ENCODE data around the gene FGF18.

Gene FGF18

DNA sequence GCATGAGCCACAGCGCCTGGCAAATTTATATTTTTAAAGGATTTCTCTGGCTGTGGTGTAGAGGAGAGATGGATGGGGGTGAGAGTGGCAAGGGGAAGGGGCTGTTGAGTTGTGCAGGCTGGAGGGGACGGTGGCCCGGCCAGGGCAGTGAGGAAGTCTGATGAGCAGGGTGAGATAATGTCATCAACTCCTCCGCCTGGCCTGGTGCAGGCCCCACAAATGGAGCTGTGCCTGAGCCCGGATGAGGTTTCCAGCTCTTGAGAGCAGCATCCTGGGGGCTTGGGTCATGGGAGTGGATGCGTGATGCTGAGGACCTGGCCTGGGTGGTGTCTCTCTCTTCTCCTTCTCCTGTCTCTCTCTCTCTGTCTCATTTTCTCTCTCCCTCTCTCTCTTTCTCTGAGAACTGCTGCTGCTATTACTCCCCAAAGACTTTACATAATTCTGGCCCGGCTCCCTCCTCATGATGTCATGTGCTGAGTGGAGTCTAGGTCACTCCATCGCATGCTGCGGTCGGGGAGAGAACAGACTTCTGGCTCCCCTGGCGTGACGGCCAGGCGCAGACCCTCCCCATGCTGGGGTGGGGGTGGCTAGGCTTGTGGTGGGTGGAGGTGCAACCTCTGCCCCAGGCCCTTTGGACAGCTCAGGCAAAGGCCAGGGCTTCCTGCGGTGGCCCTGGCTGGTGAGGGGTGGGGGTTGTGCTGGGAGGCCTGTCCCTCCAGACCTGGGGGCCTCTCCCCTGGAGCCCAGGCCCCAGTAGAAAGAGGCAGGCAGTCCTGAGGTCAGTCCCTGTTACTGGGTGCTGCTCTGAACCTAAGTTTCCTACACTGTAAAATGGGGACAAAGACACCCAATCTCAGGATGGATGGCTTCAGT is 26.4 kb downstream of the FGF18 start:
- no peak for DNase-seq

DNA sequence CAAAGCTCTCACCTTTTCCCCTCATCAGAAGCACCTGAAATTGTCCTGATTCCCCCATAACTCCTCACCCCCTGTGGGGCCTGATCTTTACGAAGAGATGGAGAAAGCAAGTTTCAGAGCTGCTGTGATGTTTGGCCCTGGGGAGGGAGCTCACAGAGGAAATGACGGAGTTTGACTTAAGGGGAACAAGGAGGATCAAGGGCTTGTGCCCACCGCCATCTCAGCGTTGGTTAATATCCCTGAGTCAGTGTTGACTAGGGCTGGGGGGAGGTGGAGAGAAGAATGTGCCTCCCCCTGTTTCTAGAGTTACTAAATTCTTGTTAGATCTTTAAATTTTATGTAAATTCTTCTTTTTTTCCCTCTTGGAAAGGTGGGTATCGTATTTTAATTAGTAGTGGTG is 27.8 kb downstream of the FGF18 start:
- no peak for DNase-seq

DNA sequence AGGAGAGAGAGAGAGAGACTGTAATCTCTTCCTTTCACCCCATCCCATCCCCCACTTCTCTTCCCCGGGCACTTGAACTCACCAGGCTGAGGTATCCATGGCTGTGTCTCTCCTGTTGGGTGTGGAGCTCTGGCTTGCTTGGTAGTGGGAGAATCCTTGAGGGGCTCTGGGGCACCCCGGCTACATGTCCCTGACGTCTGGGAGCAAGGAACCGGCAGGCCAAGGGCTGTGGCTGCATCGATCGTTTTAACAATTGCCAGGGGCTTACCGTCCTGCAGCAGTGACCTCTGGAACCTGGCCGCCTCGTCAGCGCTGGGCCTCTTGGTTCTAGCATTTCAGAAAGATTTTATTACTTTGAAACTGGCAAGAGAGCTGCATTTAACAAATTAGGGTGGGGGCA is 30.0 kb downstream of the FGF18 start:
- no peak for DNase-seq

DNA sequence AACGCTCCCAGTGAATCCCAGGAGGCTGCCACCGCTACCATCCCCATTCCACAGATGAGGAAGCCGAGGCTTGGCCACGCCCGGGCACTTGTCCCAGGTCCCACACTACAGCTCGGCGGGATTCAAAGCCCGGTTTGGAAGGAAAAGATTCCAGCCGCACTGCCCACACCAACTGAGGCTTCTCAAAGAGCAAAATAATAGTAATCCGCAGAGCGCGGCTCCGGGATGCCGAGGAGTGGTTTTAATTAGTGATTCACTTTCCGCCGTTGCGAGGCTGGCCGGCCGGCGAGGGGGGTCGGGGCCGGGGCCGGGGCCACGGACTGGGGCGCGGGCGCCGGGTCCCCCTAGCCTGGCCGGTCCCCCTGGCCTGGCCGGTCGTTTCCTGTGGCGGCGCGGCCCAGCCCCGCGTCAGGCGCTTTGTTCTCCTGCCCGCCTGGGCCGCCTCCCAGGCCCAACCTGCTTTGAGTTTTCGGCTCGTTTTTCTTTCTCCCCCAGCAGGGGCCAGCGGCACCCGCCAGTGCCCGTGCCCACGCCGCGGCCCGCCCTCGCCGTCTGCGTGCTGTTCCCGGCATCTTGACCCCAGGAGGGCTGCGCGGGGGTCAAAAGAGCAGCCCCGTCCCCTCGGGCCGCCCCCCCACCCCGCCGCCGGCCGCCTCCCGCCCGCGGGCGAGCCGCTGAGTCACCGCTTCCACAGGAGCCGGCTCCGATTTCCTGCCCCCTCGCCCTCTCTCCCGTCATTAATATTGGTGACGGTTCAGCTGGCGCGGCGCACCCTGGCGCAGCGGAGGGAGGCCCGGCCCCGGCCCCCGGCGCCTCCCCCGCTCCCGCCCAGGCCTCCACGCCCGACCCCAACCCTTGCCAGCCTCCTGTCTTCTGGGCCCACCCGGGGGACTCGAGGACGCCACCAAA is 31.2 kb downstream of the FGF18 start:
- no peak for DNase-seq

DNA sequence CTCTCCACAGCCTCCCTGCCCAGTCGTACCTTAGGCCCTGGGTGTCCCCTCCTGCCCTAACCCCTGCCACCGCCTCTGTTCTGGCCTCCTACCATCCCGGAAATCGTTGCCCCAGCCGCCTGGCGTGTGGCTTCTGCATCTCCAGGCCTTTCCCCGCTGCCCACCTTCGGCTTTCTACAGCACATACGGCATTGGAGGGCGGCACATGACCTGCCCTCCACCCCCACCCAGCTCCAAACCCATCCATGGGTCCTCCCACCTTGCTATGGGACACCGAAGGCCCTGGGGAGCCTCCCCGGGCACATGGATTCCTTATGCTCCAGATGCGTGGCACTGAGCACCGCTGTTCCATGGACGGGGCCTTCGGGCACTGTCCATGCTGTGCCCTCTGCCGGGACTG is 32.0 kb downstream of the FGF18 start:
- no peak for DNase-seq

DNA sequence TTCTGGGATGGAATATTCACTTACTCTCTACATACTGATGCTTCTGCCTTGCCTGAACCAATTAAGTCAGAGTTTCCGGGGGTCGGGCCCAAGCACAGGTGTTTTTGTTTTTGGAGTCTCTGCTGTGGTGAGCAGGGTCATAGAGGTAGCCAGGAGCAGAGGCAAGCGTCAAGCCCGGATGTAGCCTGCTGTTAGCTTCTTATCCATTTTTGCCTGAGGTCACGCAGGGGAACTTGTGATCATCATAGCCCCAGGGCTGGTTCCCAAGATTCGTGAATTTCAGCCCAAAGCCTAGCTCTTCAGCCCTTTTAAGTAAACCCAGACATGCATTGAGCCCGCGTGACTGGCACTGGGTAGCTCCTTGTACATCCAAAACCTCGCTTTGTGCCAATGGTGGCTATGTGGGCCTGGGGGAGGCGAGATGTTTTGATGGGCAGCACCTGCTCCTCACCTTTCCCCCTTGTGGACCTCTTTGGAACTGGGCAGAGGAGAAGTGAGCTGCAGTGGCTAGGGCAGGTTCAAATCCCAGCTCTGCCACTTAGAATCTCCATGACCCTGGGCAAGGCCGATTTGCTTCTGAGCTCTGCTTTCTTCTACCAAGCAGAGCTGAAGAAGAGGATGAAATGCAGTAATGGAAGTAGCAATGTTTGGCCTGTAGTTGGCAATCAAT is 33.7 kb downstream of the FGF18 start:
- DNase-seq, result no peak

DNA sequence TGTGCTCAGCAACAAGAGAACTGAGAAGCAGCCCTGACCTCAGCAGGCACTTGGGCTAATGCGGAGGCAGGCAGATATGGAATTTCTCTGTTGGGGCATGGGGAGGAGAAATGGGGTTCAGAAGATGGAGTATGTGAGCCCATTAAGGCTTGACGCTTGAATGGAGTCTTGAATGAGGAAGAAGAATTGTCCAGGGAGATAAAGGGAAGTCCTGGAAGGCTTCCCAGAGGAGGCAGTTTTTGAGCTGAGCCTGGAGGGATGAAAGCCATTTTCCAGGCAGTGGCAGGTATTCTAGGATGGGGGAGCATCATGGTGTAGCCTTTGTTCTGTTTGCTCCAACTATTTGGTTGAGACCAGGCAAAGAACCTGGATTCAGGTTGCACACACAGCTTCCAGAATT is 34.5 kb downstream of the FGF18 start:
- DNase-seq, result no peak

DNA sequence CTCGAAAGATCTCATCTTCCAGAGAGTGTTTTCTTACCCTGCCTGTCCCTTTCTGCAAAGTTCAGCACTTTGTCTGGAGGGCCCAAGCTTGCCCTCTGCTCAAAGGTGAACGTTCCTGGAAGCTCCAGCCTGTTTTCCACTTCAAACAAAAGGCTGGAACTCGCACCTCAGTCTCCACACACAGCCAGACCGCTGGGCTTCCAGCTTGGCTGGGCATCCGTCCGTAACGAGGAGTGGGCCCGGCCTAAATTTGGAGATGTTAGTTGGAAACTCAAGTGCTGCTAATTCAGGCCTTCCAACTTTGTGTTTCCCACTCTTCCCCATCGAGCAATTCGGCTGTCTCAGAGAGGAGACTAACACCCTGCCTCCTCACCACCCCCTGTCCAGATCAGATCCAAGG is 35.1 kb downstream of the FGF18 start:
- no peak for DNase-seq

DNA sequence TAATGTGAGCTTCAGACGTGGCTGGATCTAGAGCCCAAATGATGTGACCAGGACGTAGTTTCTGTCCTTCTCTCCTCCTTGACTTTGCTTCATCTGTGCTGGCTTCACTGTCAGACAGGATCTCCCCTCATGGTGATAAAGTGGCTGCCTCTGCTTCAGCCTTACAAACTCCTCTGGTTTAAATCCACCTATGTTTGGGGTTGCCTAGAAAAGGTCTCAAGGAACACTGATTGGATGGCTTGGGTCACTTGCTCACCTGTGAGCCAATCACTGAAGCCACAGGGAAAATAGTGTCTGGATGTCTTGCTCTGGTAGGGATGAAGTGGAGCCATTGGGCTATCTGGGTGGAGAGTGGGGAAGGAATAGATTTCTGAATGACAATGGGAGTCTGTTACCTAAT is 36.1 kb downstream of the FGF18 start:
- DNase-seq, result no peak

DNA sequence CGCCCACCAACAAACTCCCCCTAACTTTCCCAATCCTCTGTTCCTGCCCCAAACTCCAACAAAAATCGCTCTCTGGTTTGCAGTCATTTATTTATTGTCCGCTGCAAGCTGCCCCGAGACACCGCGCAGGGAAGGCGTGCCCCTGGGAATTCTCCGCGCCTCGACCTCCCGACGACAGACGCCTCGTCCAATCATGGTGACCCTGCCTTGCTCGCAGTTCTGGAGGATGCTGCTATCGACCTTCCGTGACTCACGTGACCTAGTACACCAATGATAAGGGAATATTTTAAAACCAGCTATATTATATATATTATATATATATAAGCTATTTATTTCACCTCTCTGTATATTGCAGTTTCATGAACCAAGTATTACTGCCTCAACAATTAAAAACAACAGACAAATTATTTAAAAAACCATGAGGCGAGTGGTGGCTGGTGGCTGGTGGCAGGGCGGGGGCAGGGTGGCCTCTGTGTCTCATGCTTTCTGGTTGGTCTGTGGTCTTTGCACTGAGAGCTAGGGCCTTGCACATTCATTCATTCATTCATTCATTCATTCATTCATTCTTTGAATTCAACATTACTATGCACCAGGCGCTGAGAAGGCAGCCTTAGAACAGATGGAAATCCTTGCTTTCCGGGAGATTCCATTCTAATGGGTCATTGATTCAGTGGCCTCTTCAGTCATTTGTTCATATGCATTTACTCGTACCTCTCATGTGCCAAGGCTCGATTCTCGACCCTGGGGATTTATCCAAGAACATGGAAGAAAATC is 37.9 kb downstream of the FGF18 start:
- DNase-seq, result no peak

DNA sequence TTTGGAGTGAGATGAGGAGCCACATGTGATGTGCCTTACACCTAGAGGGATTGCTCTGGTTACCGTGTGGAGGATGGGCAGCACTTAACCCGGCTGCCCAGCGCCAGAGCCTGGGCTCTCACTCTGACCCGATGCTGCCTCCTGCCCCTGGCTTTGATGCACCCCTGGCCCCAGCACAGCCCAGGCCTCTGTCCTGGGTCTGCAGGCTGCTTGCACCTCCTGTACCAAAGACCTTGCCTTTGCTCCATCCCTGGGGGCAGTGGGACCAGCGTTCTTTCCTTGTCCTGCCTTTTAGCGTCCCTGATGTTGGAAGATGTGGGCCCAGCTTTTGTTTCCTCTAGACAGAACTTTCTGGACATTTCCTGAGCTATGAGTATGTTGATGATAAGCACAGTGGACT is 40.4 kb downstream of the FGF18 start:
- no peak for DNase-seq

DNA sequence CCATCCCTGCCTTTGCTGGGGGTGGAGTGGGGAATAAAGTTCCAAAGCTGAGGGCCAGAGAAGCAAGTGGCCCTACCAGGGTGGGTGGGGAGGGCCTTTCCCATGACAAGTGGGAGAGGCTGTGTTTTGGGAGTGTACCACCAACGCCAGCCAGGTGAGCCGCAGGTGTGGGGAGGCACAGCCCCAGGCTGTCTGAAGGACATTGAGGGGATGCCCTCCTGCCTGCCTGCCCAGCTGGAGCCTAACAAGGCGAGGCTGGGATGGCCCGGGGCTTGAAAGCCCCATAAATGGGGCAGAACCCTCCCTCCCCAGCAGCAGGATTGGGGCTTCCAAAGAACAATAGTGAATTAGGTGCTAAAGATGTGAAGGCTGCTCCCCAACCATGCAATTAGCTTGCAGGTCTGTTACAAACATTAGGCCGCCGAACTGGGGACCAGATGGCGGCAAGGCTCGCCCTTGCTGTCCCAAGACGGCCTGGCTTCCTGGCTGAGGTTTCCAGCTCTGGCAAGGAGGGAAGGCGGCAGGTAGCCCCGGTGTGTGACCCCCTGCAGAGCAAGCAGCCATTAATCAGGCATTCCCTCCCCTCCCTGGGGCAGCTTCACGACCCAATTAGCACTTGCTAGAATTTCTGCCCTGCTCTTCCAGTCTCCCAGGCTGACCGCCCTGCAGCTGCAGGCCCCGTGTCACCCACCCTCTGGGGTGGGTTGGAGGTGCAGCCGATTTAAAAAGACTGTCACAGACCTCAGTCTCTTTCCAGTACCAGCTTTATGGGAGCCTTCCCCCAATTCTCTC is 42.9 kb downstream of the FGF18 start:
- peak; percentile 5 for DNase-seq

DNA sequence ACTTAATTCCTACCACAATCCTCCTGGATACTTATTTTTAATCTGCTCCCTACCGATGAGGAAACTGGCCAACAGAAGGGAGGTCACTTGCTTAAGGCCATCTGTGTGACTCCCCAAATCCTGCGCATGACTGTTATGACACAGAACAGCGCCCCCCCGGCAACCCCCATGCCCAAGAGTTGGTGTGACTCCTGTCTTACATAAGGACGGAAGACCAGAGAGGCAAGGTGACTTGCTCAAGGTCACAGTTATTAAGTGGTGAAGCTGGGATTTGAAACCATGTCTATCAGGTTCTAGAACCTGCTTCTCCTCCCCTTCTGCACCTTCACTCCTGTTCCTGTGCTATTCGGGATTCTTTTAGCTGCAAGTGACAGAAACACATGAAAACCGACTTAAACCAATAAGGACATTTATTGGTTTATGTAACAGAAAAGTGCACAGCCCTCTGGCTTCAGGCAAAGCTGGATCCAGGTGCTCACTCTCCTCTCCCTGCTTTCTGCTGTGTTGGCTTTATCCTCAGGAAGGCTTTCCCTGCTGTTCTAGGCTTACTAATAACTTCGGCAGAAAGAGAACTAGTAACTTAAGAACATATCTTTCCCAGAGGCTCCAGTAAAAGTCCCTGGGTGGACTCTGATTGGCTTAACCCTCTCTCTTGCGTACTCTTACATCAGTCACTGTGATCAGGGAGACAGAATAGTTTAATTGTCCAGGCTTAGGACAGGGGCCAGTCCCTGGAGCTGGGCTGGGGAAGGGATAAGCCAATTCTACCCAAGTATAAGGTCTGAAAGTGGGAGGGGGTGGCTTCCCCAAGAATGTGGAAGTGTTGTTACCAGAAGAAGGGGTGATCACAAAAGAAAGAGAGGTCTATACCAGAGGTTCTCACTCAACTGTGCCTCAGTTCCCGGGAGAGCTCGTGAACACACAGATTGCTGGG is 43.7 kb downstream of the FGF18 start:
- no peak for DNase-seq

DNA sequence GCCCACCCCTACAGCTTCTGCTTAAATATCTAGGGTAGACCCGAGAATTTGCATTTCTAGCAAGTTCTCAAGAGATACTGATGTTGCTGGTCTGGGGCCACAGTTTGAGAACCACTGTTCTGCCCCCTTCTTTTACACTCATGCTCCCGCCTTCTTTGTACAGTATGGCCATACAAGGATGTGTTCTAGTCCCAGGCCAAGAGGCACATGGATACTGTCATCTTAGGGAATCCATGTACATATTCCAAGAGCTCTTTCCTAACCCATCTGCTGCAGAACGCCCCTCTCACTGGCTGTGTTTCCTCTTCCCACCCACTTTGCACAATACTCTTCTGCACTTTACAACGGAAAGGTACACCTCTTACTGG is 44.4 kb downstream of the FGF18 start:
- DNase-seq, result no peak

DNA sequence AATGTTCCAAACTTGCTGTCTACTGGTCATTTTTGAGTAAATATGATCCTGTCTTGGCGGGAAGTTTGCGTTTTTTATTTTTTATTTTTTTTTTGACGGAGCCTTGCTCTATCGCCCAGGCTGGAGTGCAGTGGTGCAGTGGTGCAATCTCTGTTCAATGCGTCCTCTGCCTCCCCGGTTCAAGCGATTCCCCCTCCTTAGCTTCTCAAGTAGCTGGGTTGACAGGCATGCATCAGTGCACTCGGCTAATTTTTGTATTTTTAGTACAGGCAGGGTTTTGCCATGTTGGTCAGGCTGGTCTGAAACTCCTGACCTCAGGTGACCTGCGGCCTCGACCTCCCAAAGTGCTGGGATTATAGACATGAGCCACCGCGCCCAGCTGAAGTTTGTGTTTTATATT is 45.4 kb downstream of the FGF18 start:
- DNase-seq, result no peak

DNA sequence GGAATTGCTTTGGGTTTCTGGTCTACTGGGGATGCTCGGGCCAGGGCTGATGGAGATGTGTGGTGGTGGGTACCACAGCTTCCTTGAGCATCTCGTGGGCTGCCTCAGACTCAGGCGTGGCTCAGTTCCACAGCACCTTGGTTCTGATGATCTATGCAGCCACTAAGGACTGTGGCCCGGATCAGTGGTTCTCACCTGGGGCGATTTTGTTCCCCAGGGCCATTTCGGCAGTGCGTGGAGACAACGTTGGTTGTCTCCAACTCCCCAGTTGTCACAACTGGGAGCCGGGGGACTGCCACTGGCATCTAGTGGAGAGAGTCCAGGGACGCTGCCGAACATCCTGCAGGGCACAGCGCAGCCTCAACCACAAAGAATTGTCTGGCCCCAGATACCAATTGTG is 47.7 kb downstream of the FGF18 start:
- no peak for DNase-seq

DNA sequence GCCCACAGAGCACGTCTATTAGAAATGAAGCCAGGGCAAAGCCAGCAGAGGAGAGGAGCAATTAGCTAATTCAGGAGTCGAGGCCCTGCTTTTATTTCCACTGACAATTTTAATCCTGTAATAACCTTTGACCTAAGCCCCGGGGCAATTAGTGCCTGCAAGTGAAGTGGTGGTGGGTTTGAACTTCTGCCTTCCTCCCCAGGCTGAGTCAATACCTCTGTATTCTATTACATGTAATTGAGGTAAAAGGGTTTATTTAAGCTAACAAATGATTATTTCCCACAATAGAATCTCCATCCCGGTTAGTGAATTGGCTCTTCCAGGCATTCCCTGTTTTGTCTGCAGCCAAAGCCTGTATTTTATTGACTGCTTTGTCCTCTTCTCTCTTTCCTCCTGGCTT is 49.9 kb downstream of the FGF18 start:
- DNase-seq, result no peak

DNA sequence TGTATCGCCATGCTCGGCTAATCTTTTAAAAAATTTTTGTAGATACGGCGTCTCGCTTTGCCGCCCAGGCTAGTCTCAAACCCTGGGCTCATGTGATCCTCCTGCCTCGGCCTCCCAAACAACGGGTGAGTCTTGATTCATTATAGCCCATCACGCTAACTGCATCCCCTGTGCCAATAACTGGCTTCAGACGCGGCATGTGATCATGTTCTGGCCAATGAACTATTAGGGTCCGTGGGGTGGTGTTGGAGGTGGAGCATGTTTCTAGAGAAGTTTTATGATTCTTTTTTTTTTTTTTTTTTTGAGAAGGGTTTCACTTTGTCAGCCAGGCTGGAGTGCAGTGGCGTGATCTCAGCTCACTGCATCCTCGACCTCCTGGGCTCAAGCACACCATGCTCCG is 51.0 kb downstream of the FGF18 start:
- DNase-seq, result no peak

DNA sequence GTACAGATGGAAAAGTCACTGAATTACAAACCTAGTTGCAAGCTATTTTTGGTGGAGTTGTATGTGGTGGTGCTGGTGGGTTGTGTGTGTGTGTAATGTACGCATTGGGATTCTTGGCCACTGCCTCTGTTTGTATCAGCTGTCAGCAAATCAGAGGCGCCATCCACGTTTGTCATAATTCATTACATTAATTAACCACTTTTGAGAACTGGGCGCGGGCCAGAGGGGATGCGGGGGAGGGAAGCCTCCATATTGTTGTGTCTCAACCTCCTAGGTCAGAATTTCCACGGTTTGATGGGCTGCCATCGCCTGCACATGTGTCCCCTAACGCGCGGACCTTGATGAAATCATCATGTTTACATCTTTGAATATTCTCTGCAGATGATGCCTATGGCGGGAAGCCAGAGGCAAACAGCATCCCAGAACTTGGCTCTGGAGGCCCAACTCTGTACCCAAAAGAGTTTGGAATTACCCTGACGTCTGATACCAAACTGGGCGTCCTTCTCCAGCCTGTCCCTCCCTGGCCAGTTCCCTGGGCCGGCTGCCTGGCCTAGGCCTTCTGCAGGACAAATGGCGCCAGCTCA is 54.9 kb downstream of the FGF18 start:
- no peak for DNase-seq

DNA sequence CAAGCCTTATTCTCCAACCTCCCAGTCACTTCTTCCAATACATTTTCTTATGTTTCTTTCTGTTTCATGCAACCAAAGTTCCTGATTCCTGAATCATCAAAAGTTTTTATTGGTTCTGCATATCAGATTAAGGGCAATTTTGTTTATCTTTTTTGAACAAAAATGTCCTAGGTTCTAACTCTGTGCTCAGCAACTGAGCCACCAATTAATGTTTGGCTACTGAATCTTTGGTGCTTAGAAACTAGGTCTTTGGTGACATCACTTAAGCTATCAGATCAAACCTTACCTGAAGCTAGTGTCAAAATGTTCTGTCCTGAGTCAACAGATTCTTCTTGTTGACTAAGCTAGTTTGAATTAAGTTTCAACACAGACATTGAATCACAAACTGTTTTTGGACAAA is 56.1 kb downstream of the FGF18 start:
- DNase-seq, result no peak
